GM12872 (cell line): ENCODE data around the gene PVALB.

ENCODE experiments used
- TF ChIP-seq, protein P1 (sequence below): IDR thresholded peaks from 3 replicates; pipeline ENCODE4 v1.5.1; 2011; ENCODE audit warnings: low read depth, mild to moderate bottlenecking, low read length, moderate library complexity; ENCODE audit not compliant: insufficient read depth

Gene PVALB

GRCh38 chr22:36816636-36817524 lies at the start of gene PVALB:
PVALB (minus strand) TSS chr22:36817035; CDS start chr22:36817005, 30 bp downstream.
- TF ChIP-seq, protein P1, sequence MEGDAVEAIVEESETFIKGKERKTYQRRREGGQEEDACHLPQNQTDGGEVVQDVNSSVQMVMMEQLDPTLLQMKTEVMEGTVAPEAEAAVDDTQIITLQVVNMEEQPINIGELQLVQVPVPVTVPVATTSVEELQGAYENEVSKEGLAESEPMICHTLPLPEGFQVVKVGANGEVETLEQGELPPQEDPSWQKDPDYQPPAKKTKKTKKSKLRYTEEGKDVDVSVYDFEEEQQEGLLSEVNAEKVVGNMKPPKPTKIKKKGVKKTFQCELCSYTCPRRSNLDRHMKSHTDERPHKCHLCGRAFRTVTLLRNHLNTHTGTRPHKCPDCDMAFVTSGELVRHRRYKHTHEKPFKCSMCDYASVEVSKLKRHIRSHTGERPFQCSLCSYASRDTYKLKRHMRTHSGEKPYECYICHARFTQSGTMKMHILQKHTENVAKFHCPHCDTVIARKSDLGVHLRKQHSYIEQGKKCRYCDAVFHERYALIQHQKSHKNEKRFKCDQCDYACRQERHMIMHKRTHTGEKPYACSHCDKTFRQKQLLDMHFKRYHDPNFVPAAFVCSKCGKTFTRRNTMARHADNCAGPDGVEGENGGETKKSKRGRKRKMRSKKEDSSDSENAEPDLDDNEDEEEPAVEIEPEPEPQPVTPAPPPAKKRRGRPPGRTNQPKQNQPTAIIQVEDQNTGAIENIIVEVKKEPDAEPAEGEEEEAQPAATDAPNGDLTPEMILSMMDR: no peak

GRCh38 chr22:36865346-36865745 lies 48.5 kb upstream of the PVALB start:
- TF ChIP-seq, protein P1: no peak

GRCh38 chr22:36864454-36865215 lies 47.8 kb upstream of the PVALB start:
- TF ChIP-seq, protein P1: no peak

- TF ChIP-seq, protein P1: no peak
Observed at GRCh38 chr22:36863979-36864378, 47.1 kb upstream of the PVALB start.

DNA sequence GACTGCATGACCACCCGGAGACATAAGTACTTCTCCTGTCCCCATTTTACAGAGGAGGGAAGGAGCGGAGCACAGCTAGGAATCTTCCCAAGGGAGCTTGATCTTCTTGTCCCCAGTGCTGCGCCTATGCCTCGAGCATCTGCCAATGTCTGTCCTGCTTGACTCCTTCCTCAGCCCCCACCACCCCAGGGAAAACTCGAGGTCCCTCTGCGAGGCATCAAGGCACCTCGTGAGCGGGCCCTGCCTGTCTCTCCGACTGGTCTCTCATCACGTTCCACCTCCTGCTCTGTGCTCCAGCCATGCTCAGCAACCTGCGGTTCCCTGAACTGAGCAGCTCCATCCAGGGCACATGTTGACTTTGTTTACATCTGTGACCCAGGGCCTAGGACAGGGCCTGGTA lies 46.4 kb upstream of the PVALB start:
- TF ChIP-seq, protein P1: no peak

- TF ChIP-seq, protein P1: no peak
Observed at GRCh38 chr22:36862251-36863242, 45.7 kb upstream of the PVALB start.
